KG1 (cell line): ENCODE data around the gene TMEM35B.
"Not testable (repeated sequence)": the region's sequence is repeated elsewhere in the genome, so short reads cannot be mapped to it uniquely, and the experiment has no call there.

Source experiments
- DNase-seq: peaks from one replicate; lab custom pipeline; 2025; lab: John Stamatoyannopoulos, UW

The TMEM35B gene

GRCh38 chr1:34984793-34985608, at the start of gene TMEM35B:
TMEM35B (minus strand) TSS chr1:34985347; CDS start chr1:34985305, 42 bp downstream.
- peak; percentile 61 for DNase-seq

- no peak for DNase-seq
These were observed 48.2 kb upstream of the TMEM35B start for GRCh38 chr1:35033346-35033745.

- no peak for DNase-seq
These were observed 47.2 kb upstream of the TMEM35B start for GRCh38 chr1:35032384-35032739.

- DNase-seq: peak; percentile 25
These were observed 45.8 kb upstream of the TMEM35B start for GRCh38 chr1:35030756-35031446.

GRCh38 chr1:35030338-35030737, 45.2 kb upstream of the TMEM35B start:
- no peak for DNase-seq

- DNase-seq: no peak
These were observed 44.6 kb upstream of the TMEM35B start for GRCh38 chr1:35029761-35030160.

- no peak for DNase-seq
These were observed 31.3 kb upstream of the TMEM35B start for GRCh38 chr1:35016406-35016805.

- DNase-seq: no peak
These were observed 29.3 kb upstream of the TMEM35B start for GRCh38 chr1:35014486-35014885.

GRCh38 chr1:35005711-35006110, 20.6 kb upstream of the TMEM35B start:
- DNase-seq: no peak

- DNase-seq: no peak
These were observed 16.6 kb upstream of the TMEM35B start for GRCh38 chr1:35001743-35002142.

GRCh38 chr1:34994878-34995277, 9.7 kb upstream of the TMEM35B start:
- no peak for DNase-seq

- no peak for DNase-seq
These were observed 3.4 kb upstream of the TMEM35B start for GRCh38 chr1:34988581-34988980.

GRCh38 chr1:34988147-34988546, 3.0 kb upstream of the TMEM35B start:
- DNase-seq: no peak

GRCh38 chr1:34987018-34987417, 1.9 kb upstream of the TMEM35B start:
- no peak for DNase-seq

GRCh38 chr1:34985609-34985904, 410 bp upstream of the TMEM35B start:
- not testable (repeated sequence) for DNase-seq

- DNase-seq: no peak
These were observed 733 bp downstream of the TMEM35B start for GRCh38 chr1:34984435-34984792.

- no peak for DNase-seq
These were observed 1.3 kb downstream of the TMEM35B start for GRCh38 chr1:34983700-34984355.

- DNase-seq: no peak
These were observed 2.2 kb downstream of the TMEM35B start for GRCh38 chr1:34982820-34983376.

GRCh38 chr1:34980715-34981114, 4.4 kb downstream of the TMEM35B start:
- no peak for DNase-seq

- DNase-seq: no peak
These were observed 6.2 kb downstream of the TMEM35B start for GRCh38 chr1:34978921-34979320.

GRCh38 chr1:34977858-34978257, 7.3 kb downstream of the TMEM35B start:
- no peak for DNase-seq

- DNase-seq: no peak
These were observed 8.0 kb downstream of the TMEM35B start for GRCh38 chr1:34977210-34977471.
